Activated naive CD8-positive, alpha-beta T cell treated with anti-CD3 and anti-CD28 coated beads, Interleukin-2, amount 50 U/mL, for 24 hours (primary cell): ENCODE measurements around the gene EXD3.

Source experiments
- ATAC-seq: fragments of 150-1000 bp; cut with Tn5 transposase; one replicate; pipeline ENCODE4 v1.10.0; 2021
- DNase-seq: peaks from one replicate; pipeline ENCODE4 v3.0.0; 2021
- H3K27ac Mint-ChIP-seq: one replicate; pipeline ENCODE4 v1.8.0; 2021; ENCODE audit warnings: mild to moderate bottlenecking, mixed read lengths
- H3K27me3 Mint-ChIP-seq: one replicate; pipeline ENCODE4 v1.8.0; 2021; ENCODE audit warnings: mixed read lengths
- H3K36me3 Mint-ChIP-seq: one replicate; pipeline ENCODE4 v1.8.0; 2021; ENCODE audit warnings: low read depth, mixed read lengths
- H3K4me1 Mint-ChIP-seq: one replicate; pipeline ENCODE4 v1.8.0; 2021; ENCODE audit warnings: mixed read lengths
- H3K4me3 Mint-ChIP-seq: one replicate; pipeline ENCODE4 v1.8.0; 2021; ENCODE audit warnings: mild to moderate bottlenecking, moderate library complexity, mixed read lengths
- H3K9me3 Mint-ChIP-seq: one replicate; pipeline ENCODE4 v1.8.0; 2021; ENCODE audit warnings: mixed read lengths

Gene EXD3

DNA sequence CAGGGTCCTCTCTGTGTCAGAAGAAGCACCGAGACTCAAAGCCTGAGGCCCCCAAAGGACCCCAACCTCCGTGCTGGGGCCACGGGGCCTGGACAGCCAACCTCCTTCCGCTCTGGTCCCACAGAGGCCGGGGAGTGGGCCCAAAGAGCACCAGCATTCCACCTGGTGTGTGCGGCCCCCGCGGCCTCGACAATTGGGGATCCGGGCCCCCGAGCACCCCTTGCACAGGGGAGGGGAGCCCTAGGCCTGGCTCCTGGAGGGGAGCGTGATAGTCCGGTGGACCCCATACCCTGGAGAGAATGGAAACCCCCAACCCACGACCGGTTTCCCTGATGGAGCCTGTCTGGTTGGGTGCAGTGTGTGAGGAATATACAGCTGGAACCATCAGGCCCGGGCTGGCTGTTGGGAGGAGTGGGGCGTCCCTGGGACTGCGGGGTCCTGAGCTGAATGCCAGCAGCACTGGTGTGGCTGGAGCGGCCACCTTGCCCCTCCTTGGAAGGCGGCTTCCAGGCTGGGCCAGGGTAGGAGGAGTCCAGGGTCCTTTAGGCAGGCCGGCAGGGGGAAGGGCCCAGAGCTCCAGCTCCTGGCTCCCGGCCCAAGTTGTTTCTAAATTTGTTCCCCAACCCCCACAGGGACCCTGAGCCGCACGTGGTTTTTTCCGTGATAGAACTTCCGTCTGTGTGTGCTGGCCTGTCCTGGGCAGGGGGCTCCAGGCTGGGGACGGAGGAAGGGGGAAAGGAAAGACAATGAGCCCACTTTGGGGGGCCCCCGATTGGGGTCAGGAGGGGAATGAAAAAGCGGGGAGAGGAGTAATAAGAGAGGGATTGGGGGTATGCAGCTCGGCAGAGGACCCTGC, 146.3 kb downstream of the EXD3 start:
- Mint-ChIP-seq H3K36me3 (no peaks in the 10 kb centered on the region), H3K4me3 (peak overlapping the region; percentile 67), H3K9me3 (no peaks in the 10 kb centered on the region), H3K27ac (peak overlapping the region; percentile 67), H3K4me1 (peaks cover 16% of the 10 kb centered on the region), H3K27me3 (no peaks in the 10 kb centered on the region)
- no peak for DNase-seq
- no peak for ATAC-seq

DNA sequence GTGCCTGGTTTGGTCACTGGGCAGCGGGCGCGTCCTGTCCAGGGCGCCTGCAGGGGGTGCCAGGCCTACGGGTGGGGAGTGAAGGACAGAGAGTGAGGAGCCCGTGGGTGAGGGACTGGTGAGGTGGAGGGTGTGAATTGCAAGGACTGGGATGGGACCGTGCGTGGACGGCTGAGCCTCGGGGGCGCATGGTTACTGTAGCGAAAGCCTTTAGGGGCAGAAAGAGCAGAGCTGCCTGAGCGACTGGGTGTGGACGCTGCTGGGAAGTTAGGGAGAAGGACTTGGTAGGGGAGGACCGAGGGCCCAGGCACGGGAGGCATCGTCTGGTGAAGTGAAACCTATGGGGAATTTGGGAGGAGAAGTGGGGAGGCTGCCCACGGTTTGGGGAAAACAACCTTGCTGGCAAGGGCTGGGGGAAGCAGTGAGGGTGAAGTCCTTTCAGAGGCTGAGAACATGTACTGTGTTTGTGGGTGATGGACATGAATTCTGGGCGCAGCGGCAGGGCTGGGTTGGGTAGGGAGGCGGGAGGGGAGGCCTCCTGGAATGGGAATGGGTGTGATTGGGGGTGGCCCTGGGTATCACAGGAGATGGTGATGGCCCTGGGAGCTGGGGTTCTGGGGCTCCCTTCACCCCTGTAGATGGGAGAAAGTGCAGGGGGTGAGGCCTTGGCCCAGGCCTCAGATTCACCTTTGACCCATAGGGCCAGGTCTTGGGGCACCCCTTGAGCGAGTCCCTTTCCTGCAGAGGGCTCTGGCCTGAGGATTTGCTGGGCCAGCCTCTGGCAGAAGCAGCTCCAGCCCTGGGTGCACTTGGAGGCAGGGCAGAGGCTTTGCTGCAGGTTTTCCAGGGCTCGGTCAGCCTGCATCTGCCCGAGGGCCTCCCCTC, 147.1 kb downstream of the EXD3 start:
- Mint-ChIP-seq H3K36me3 (peaks cover 2% of the 10 kb centered on the region), H3K4me3 (no peak overlapping the region), H3K27me3 (no peaks in the 10 kb centered on the region), H3K4me1 (peaks cover 23% of the 10 kb centered on the region), H3K27ac (no peak overlapping the region), H3K9me3 (no peaks in the 10 kb centered on the region)
- no peak for DNase-seq
- ATAC-seq, result no peak

- Mint-ChIP-seq H3K9me3 (no peaks in the 10 kb centered on the region), H3K4me3 (no peak overlapping the region), H3K27ac (no peak overlapping the region), H3K4me1 (peaks cover 26% of the 10 kb centered on the region), H3K27me3 (no peaks in the 10 kb centered on the region), H3K36me3 (peaks cover 2% of the 10 kb centered on the region)
- no peak for ATAC-seq
- no peak for DNase-seq
These were observed 147.8 kb downstream of the EXD3 start for GRCh38 chr9:137275203-137275587.

DNA sequence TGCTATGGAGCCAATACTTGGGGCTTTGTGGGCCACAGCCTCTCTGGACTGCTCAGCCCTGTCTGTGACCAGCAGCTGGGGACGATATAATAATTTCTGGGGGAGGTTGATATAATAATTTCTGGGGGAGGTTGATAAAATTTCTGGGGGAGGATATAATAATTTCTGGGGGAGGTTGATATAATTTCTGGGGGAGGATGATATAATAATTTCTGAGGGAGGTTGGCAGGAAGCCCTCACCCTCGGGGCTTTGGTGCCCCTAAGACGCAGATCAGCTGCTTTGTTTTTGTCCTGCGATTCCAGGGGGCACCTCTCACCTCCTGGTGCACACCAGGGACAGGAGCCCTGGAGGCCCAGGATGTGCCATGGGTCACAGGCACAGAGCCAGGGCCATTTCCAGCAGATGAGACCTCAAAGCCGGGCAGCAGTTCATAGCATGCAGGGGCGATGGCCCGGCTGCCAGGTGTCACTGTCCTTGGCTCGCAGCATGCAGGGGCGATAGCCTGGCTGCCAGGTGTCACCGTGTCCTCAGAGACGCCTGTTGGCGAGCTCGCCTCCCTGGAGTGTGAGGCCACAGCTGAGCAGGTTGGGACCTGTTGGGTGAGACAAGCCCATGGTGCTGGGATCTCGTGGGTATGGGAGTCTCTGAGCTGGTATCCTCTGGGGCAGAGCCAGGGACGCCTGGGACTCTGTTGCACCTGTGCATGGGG, 149.2 kb downstream of the EXD3 start:
- ATAC-seq, result no peak
- Mint-ChIP-seq H3K4me1 (peaks cover 28% of the 10 kb centered on the region), H3K27me3 (no peaks in the 10 kb centered on the region), H3K27ac (no peak overlapping the region), H3K9me3 (no peaks in the 10 kb centered on the region), H3K36me3 (peaks cover 12% of the 10 kb centered on the region), H3K4me3 (no peak overlapping the region)
- no peak for DNase-seq

DNA sequence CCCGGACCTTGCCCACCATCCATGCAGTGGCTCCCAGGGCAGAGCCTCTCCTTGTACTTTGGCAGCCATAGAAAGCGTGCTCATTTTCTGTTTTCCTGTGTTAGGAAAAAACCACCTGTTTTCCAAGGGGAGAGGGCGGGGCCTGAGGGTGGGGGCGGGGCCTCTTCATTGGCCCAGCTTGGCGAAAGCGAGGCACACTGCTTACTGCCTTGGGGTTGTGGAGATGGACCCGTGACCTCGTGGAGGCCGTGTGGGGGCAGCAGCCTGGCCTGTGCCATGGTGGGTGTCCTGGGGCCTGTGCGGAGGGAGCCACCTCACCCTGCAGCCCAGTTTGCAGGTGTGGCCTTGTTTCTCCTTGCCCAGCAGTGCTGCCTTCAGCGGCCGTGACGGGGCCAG, 149.9 kb downstream of the EXD3 start:
- H3K4me1 Mint-ChIP-seq, result peaks cover 31% of the 10 kb centered on the region
- no peak overlapping the region for H3K27ac Mint-ChIP-seq
- DNase-seq (no peak), ATAC-seq (no peak)
- no peaks in the 10 kb centered on the region for H3K27me3 Mint-ChIP-seq
- H3K4me3 Mint-ChIP-seq, result no peak overlapping the region
- no peaks in the 10 kb centered on the region for H3K9me3 Mint-ChIP-seq
- H3K36me3 Mint-ChIP-seq, result peaks cover 16% of the 10 kb centered on the region

DNA sequence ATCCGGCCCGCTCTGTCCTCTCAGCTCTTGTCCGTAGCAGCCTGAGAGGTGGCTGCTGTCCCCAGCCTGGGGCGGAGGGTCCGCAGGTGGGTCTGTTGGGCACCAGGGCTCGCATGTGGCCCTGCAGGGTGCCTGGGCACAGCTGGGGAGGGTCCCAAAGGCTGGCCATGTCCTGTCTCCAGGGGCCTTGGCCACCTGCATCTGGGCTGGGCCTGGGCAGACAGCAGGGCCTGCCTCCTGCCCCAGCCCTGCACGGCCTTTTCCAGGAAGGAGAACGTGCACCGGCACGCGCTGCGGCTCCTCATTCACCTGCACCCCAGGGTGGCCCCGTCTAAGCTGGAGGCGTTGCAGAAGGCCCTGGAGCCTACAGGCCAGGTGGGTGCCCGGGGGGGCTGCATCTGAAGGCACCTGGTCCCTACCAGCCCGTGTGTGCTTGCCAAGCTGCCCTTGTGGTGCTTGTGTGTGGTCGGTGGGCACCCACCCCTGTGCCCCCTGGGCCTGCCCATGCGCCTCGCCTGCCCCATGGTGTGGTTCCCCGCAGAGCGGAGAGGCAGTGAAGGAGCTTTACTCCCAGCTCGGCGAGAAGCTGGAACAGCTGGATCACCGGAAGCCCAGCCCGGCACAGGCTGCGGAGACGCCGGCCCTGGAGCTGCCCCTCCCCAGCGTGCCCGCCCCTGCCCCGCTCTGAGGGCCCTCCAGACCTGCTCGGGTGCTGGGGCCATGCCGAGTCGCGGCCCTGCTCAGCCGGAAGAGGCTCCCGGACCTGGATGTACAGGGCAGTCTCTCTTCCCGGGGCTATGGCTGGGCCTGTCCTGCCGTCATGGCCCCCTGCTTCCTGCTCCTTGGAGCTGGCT, 150.5 kb downstream of the EXD3 start:
- Mint-ChIP-seq H3K36me3 (peaks cover 22% of the 10 kb centered on the region), H3K4me3 (no peak overlapping the region), H3K27me3 (no peaks in the 10 kb centered on the region), H3K9me3 (no peaks in the 10 kb centered on the region), H3K27ac (no peak overlapping the region), H3K4me1 (peaks cover 31% of the 10 kb centered on the region)
- DNase-seq (no peak), ATAC-seq (no peak)

DNA sequence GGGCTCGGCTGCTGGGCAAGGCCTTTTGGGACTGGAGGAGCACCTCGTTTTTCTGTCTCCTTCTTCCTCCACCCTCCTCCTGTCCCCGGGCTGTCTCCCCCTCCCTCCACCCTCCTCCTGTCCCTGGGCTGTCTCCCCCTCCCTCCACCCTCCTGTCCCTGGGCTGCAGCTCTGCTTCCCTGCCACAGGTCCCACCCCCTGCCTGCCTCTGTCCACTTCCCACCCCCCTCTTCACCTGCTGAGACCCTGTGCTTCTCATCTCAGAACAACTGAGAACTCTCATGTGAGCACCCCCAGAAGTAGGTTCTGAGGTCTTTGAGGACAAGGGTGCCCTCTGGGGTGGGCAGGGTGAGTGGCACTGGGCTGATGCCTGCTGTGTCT, 151.3 kb downstream of the EXD3 start:
- no peak overlapping the region for H3K4me3 Mint-ChIP-seq
- H3K27ac Mint-ChIP-seq, result no peak overlapping the region
- DNase-seq (no peak), ATAC-seq (no peak)
- peaks cover 23% of the 10 kb centered on the region for H3K36me3 Mint-ChIP-seq
- peaks cover 27% of the 10 kb centered on the region for H3K4me1 Mint-ChIP-seq
- no peaks in the 10 kb centered on the region for H3K9me3 Mint-ChIP-seq
- no peaks in the 10 kb centered on the region for H3K27me3 Mint-ChIP-seq

DNA sequence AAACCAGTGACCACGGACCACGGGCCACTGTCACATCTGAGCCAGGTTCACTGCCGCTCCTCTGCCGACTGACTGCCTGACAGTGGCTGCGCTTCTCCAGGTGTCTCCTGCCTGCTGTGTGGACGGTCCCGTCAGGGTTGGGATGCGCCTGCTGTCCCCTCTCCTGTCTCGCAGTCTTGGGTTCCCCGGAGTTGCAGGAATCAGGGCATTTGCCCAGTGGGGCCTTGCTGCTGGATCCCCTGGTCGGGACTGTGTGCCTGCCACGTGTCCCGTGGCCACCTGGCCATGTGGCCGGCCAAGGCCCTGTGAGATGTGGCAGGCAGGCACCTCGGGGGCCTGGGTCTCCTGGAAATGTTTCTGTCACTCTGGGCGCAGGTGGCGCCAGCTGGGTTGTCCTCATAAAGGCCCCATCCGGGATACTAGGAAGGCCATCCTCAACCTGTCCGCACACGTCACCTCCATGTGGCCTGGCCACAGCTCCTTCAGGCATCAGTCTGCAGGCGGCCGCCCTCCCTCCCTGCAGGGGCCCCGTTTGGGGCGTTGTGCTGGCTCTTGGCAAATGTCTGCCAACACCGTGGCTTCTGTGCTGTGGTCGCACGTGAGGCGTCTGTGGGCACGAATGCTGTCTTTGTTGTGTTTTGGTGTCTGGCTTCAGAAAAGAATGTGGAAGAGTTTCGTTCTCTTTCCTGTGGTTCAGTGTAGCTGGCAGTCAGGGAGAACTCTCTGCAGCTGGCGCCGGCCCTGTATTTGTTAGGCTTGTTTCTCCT, 151.8 kb downstream of the EXD3 start:
- Mint-ChIP-seq H3K4me1 (peaks cover 24% of the 10 kb centered on the region), H3K9me3 (no peaks in the 10 kb centered on the region), H3K4me3 (no peak overlapping the region), H3K36me3 (peaks cover 23% of the 10 kb centered on the region), H3K27ac (no peak overlapping the region), H3K27me3 (no peaks in the 10 kb centered on the region)
- peak; percentile 35 for ATAC-seq
- peak; percentile 41 for DNase-seq

GRCh38 chr9:137269231-137269772, 153.7 kb downstream of the EXD3 start:
- no peak for ATAC-seq
- Mint-ChIP-seq H3K36me3 (peaks cover 25% of the 10 kb centered on the region), H3K27me3 (no peaks in the 10 kb centered on the region), H3K4me3 (no peak overlapping the region), H3K27ac (no peak overlapping the region), H3K4me1 (peaks cover 15% of the 10 kb centered on the region), H3K9me3 (no peaks in the 10 kb centered on the region)
- DNase-seq, result no peak

- no peak overlapping the region for H3K27ac Mint-ChIP-seq
These were observed 154.3 kb downstream of the EXD3 start for GRCh38 chr9:137268538-137269201.

DNA sequence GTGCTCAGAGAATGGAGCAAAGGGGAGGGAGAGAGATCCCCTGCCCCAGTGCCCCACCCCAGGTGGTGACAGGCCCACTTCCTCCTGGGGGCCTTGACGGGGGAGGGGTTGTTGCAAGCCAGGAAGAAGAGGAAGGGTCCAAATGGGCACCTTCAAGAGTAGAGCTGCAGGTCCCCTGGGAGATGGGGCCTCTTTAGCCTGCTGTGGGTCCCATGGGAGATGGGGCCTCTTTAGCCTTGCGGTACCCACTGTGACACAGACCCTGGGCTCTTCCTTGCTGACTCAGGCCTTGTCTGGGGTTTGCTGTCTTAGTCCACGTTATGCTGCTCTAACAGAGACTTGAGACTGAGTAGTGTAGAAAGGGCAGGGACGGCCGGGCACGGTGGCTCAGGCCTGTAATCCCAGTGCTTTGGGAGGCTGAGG, 155.0 kb downstream of the EXD3 start:
- Mint-ChIP-seq H3K27ac (no peak overlapping the region), H3K36me3 (peaks cover 27% of the 10 kb centered on the region), H3K4me3 (no peak overlapping the region), H3K4me1 (peaks cover 15% of the 10 kb centered on the region), H3K27me3 (no peaks in the 10 kb centered on the region), H3K9me3 (no peaks in the 10 kb centered on the region)
- no peak for ATAC-seq
- no peak for DNase-seq

More at GRCh38 chr9:137268538-137269201, 154.3 kb downstream of the EXD3 start:
- Mint-ChIP-seq H3K4me3 (no peak overlapping the region), H3K36me3 (peaks cover 27% of the 10 kb centered on the region), H3K4me1 (peaks cover 15% of the 10 kb centered on the region), H3K9me3 (no peaks in the 10 kb centered on the region), H3K27me3 (no peaks in the 10 kb centered on the region)
- DNase-seq, result no peak
- no peak for ATAC-seq

- no peak for ATAC-seq
- no peak overlapping the region for H3K27ac Mint-ChIP-seq
These were observed 156.1 kb downstream of the EXD3 start for GRCh38 chr9:137266585-137267453.

More at GRCh38 chr9:137266585-137267453, 156.1 kb downstream of the EXD3 start:
- Mint-ChIP-seq H3K27me3 (no peaks in the 10 kb centered on the region), H3K4me1 (peaks cover 15% of the 10 kb centered on the region), H3K9me3 (no peaks in the 10 kb centered on the region), H3K36me3 (peaks cover 27% of the 10 kb centered on the region), H3K4me3 (no peak overlapping the region)
- DNase-seq, result no peak
